Measurements from ENCODE around the gene CAMTA1.

The CAMTA1 gene

GRCh38 chr1:7471836-7472235 is 686.6 kb downstream of the CAMTA1 start (continued):
- TF ChIP-seq, protein P1, sequence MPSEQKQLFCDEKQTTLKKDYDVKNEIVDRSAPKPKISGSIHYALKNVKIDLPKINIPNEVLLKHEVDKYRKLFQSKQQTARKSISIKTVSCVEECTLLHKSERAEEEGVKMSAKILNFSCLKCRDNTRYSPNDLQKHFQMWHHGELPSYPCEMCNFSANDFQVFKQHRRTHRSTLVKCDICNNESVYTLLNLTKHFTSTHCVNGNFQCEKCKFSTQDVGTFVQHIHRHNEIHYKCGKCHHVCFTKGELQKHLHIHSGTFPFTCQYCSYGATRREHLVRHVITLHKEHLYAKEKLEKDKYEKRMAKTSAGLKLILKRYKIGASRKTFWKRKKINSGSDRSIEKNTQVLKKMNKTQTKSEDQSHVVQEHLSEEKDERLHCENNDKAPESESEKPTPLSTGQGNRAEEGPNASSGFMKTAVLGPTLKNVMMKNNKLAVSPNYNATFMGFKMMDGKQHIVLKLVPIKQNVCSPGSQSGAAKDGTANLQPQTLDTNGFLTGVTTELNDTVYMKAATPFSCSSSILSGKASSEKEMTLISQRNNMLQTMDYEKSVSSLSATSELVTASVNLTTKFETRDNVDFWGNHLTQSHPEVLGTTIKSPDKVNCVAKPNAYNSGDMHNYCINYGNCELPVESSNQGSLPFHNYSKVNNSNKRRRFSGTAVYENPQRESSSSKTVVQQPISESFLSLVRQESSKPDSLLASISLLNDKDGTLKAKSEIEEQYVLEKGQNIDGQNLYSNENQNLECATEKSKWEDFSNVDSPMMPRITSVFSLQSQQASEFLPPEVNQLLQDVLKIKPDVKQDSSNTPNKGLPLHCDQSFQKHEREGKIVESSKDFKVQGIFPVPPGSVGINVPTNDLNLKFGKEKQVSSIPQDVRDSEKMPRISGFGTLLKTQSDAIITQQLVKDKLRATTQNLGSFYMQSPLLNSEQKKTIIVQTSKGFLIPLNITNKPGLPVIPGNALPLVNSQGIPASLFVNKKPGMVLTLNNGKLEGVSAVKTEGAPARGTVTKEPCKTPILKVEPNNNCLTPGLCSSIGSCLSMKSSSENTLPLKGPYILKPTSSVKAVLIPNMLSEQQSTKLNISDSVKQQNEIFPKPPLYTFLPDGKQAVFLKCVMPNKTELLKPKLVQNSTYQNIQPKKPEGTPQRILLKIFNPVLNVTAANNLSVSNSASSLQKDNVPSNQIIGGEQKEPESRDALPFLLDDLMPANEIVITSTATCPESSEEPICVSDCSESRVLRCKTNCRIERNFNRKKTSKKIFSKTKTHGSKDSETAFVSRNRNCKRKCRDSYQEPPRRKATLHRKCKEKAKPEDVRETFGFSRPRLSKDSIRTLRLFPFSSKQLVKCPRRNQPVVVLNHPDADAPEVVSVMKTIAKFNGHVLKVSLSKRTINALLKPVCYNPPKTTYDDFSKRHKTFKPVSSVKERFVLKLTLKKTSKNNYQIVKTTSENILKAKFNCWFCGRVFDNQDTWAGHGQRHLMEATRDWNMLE (tag by site-specific recombination; conservative IDR thresholded peaks at IDR 0.05; ENCODE audit: low read depth) = no peak
- TF ChIP-seq ZNF48 (tag by site-specific recombination; IDR thresholded peaks at IDR 0.05) (no peak), IKZF3 (tag by site-specific recombination; IDR thresholded peaks at IDR 0.05) (no peak), ZNF324 (tag by site-specific recombination; IDR thresholded peaks at IDR 0.05) (no peak), ZNF341 (tag by site-specific recombination; IDR thresholded peaks at IDR 0.05; ENCODE audit: low read depth) (no peak), ZNF488 (tag by site-specific recombination; IDR thresholded peaks at IDR 0.05) (no peak), ZNF837 (tag by site-specific recombination; IDR thresholded peaks at IDR 0.05) (no peak), ZNF629 (tag by site-specific recombination; IDR thresholded peaks at IDR 0.05) (no peak), ZNF510 (tag by site-specific recombination; IDR thresholded peaks at IDR 0.05; ENCODE audit: insufficient replicate concordance) (no peak)

DNA sequence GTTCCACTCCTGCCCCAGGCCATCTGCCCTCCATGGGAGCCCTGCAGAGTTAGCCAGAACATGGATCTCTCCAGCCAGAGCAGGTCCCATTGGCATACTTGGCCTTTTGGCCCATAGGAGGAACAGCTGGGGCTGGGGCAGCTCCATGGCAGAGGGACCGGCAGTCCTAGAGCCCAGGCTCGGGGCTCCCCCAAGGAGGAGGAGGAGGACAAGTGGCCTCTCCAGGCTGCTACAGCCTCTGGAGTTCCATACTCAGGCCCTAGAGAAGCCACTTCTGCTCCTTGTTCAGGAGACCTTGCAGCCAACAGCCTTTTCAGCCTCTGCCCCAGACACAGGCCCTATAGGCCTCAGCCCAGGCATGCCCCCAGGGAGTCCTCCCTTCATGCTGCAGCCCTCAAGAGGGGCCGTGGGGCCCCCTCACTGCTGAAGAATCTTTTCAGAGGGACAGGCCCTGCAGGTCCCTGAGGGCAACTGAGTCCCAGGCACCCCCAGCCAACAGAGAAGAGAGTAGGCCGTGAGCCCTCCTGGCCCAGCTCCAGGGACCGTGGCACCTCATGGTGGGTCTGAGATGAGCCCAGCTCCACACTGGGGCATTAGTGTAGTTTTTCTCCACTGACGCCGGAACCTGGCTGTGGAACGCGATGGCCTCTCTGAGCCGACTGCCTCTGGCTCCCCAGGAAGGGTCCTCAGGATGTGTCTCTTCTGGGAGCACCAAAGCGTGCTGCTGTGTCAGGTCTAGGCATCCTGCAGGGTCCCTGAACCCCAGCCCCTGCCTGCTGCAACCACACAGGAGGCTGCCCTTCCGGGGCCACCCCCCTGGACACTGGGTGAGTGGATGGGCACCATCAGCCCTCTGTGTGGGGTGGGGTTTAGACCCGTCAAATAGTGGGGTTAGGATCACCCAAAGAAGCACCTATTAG is 688.2 kb downstream of the CAMTA1 start:
- TF ChIP-seq ZSCAN30 (tag by site-specific recombination; IDR thresholded peaks at IDR 0.05) = no peak
- TF ChIP-seq ZNF37A (tag by site-specific recombination; IDR thresholded peaks at IDR 0.05) = no peak
- TF ChIP-seq KLF9 (tag by site-specific recombination; IDR thresholded peaks at IDR 0.05; ENCODE audit: low read depth) = no peak
- TF ChIP-seq ZNF560 (tag by site-specific recombination; IDR thresholded peaks at IDR 0.05; ENCODE audit: borderline replicate concordance) = no peak
- no peak for TF ChIP-seq ZBTB11 (tag by site-specific recombination; conservative IDR thresholded peaks at IDR 0.05; ENCODE audit: low read depth)
- no peaks in the 10 kb centered on the region for H3K9me3 ChIP-seq (ENCODE audit: control insufficient read depth, insufficient read depth, low read depth, low read length)
- ChIA-PET CTCF (interaction anchor here (1.0 to 1.1 kb wide), 2 partner anchors 23 to 139 kb away, joined by 3 read pairs; no protein-coding TSS in a partner anchor), POLR2A (no interaction called here)
- H3K27ac ChIP-seq (ENCODE audit: extremely low read depth, low read depth, low read length) = no peak overlapping the region
- peaks cover 7% of the 10 kb centered on the region; the same call in 1 of the 2 replicates for H3K4me1 ChIP-seq (ENCODE audit: control insufficient read depth, insufficient read depth, low read length)
- H3K4me3 ChIP-seq (ENCODE audit: low read depth, low read length) = no peak overlapping the region
- no peaks in the 10 kb centered on the region for H3K36me3 ChIP-seq (ENCODE audit: control insufficient read depth in 2 of 2, insufficient read depth in 1 of 2, low read length in 2 of 2)

Measured in HEK293 (cell line).